Bronchial epithelial cell (primary cell): ENCODE measurements around the gene FADS1. TPM values are rescaled to one million over a fixed set of nuclear protein-coding genes. Genes with fewer than 3 reads are reported as not detected.

Experiments
- DNase-seq: peaks from one replicate; pipeline ENCODE4 v3.0.0-alpha.2; 2010; ENCODE audit warnings: low read depth
- FAIRE-seq: peaks from 2 replicates; lab custom pipeline; 2011; peaks lifted over from hg19 to GRCh38; lab: Jason Lieb, UNC
- H3K27me3 ChIP-seq: 2 replicates; pipeline ENCODE4 v1.5.1; 2011; ENCODE audit warnings: low read length; ENCODE audit not compliant: control insufficient read depth, insufficient read depth
- H3K36me3 ChIP-seq: 2 replicates; pipeline ENCODE4 v1.5.1; 2011; ENCODE audit warnings: low read length; ENCODE audit not compliant: control insufficient read depth, insufficient read depth
- H3K4me3 ChIP-seq: 2 replicates; pipeline ENCODE4 v1.5.1; 2011; ENCODE audit warnings: mild to moderate bottlenecking, low read depth, low read length, control low read depth
- CTCF ChIP-seq: IDR thresholded peaks from 2 replicates; pipeline ENCODE4 v1.5.1; 2011; ENCODE audit warnings: mild to moderate bottlenecking, moderate library complexity, low read length, control low read depth, inconsistent platforms; ENCODE audit not compliant: insufficient read depth, severe bottlenecking
- total RNA-seq: library from RNA; depleted of rRNA; stranded (reverse); fragments of >200 nt; gene quantifications from 2 replicates; pipeline ENCODE4 v1.2.1, GENCODE V29; 2014

FADS1 gene
- total RNA-seq, 1 donor from 2014 or later: 46.9 TPM

GRCh38 chr11:61792310-61793082 is 24.3 kb downstream of the FADS1 start, which contains the start of the genes FEN1 and TMEM258:
FEN1 (plus strand) TSS chr11:61792911; CDS start chr11:61795362, 2,451 bp downstream.
TMEM258 (minus strand) TSS chr11:61792599; CDS start chr11:61792558, 41 bp downstream.
- peak; percentile 9 for TF ChIP-seq CTCF

GRCh38 chr11:61791737-61792309 is 25.0 kb downstream of the FADS1 start:
- no peaks in the 10 kb centered on the region for H3K27me3 ChIP-seq
- no peak for FAIRE-seq
- H3K36me3 ChIP-seq: peaks cover 22% of the 10 kb centered on the region
- peak; percentile 84 for DNase-seq
- peak overlapping the region; percentile 81 for H3K4me3 ChIP-seq
- TF ChIP-seq CTCF: no peak

More at GRCh38 chr11:61792310-61793082, 24.3 kb downstream of the FADS1 start, which contains the start of the genes FEN1 and TMEM258:
- peak within 1 kb of the TSS; percentile 81 for H3K4me3 ChIP-seq
- no peaks in the 10 kb centered on the region for H3K27me3 ChIP-seq
- peaks cover 22% of the 10 kb centered on the region for H3K36me3 ChIP-seq
- DNase-seq (peak; percentile 86), FAIRE-seq (no peak)

GRCh38 chr11:61787928-61788491 is 28.8 kb downstream of the FADS1 start:
- H3K4me3 ChIP-seq: no peak overlapping the region
- peaks cover 25% of the 10 kb centered on the region for H3K36me3 ChIP-seq
- DNase-seq: peak; percentile 33
- no peaks in the 10 kb centered on the region for H3K27me3 ChIP-seq
- TF ChIP-seq CTCF: peak; percentile 57
- FAIRE-seq: no peak

- DNase-seq: no peak
- no peak overlapping the region for H3K4me3 ChIP-seq
- H3K27me3 ChIP-seq: no peaks in the 10 kb centered on the region
- no peak for TF ChIP-seq CTCF
- FAIRE-seq: no peak
- H3K36me3 ChIP-seq: peaks cover 25% of the 10 kb centered on the region
These were observed 30.9 kb downstream of the FADS1 start for GRCh38 chr11:61785837-61786402.

GRCh38 chr11:61784506-61784805 is 32.3 kb downstream of the FADS1 start:
- Histone ChIP-seq H3K27me3 (no peaks in the 10 kb centered on the region), H3K36me3 (peaks cover 16% of the 10 kb centered on the region), H3K4me3 (no peak overlapping the region)
- TF ChIP-seq CTCF: no peak
- DNase-seq (no peak), FAIRE-seq (no peak)
